GM18517 (cell line): ENCODE results near the gene BCAS3.
"Not testable (repeated sequence)": the region's sequence is repeated elsewhere in the genome, so short reads cannot be mapped to it uniquely, and the experiment has no call there.

Experiments
- ATAC-seq: cut with Tn5 transposase; IDR thresholded peaks from one replicate; pipeline ENCODE4 v1.9.1; 2021; ENCODE audit warnings: mild to moderate bottlenecking, moderate library complexity; ENCODE audit not compliant: unreplicated experiment

Gene BCAS3

GRCh38 chr17:61351745-61352407, 674.2 kb downstream of the BCAS3 start:
- no peak for ATAC-seq

DNA sequence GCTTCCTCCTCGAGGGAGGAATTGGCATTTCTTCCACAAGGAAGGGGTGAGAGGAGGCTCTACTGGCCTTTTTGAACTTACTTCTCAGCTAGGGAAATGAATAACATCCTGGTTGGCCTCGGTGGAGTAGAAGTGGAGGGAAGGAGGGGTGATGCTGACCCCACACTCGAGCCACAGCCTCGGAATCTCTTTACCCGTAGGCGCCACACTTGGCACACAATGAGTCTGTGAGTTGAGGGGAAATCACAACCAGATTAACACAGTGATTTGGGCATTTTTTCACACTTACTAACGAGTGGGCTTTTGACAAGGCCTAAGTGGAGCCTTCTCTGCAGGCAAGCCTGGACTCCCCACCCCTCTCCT, 674.7 kb downstream of the BCAS3 start:
- ATAC-seq = no peak

DNA sequence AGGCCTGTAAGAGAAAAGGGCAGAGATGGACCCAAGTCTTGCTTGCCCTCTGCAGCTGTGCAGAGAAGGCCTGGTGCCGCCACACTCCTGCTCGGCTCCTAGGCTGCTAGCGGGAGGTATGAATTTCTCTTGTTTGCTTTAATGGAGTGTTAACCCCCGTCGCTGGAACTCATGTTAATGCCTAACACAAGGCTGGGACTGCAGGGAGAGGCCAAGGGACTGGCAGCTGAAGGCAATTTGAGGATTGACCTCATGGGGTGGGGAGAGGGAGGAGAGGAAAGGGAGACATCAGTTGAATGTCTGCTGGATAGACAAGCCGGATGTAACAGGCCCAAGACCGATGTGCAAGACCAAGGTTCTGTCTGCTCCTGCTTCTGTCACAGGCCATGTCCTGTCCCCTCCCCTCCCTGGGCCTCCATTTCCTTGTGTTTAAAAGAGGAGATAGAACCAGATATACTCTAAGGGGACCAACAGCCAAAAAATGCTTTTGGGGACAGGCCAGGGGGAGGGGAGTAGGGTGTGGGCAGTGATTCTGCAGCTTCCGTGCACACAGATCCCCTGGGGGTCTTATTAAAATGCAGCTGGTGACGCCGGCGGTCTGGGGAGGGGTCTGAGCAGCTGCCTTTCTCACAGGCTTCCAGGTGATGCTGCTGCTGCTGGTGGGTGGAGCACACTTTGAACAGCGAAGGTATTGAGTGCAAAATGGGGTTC, 675.3 kb downstream of the BCAS3 start:
- ATAC-seq = no peak

DNA sequence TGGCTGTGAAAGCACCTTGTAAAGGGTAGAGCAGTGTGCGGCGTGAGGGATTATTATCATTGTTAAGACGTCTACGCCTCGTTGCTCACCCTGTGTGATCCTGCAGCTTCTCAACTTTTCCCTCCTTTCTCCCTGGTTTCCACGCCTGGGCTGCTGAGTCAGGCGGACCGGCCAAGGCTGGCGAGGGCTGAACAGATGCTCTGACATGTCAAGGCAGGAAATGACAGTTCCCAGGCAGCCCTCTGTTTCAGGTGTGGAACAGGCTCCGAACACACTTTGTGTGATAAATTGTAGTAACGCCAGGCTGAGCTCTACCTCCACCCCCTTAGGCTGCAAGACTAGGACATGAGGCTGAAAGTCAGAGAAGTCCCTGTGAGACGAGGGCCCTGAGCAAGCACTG, 676.0 kb downstream of the BCAS3 start:
- ATAC-seq = no peak

- no peak for ATAC-seq
These were observed 677.5 kb downstream of the BCAS3 start for GRCh38 chr17:61354895-61355874.

DNA sequence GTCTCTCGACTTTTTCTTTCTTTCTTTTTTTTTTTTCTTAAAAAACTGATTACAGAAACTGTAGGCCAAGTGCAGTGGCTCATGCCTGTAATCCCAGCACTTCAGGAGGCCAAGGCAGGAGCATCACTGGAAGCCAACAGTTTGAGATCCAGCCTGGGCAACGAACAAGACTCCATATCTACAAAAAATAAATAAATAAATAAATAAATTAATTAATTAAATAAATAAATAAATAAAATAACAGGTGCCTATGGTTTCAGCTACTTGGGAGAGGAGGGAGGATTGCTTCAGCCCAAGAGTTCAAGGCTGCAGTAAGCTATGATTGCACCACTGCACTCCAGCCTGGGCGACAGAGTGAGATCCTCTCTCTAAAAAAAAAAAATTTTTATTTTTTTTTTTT, 679.4 kb downstream of the BCAS3 start:
- not testable (repeated sequence) for ATAC-seq

GRCh38 chr17:61359513-61359912, 681.9 kb downstream of the BCAS3 start:
- ATAC-seq = not testable (repeated sequence)

DNA sequence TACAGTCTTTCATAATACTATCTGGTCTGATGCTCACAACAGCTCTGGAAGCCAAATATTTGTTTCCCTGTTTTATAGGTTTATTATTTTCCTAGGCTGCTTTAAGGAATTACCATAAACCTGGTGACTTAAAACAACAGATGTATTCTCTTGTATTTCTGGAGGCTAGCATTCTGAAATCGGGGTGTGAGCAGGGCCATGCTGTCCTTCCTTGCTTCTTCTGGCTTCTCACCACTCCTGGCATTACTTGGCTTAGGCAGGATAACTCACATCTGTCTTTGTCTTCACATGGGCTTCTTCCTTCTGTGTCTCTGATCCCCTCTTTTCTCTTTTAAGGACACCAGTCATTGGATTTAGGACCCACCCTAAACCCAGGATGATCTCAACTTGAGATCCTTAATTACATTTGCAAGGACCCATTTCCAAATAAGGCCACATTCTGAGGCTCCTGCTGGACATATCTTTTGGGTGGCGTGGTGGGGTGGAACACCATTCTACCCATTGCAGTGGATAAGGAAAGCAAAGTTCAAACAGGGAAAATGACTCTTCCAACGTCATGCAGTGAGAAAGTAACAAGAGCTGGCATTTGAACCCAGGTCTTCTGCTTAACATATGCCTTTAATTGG, 682.8 kb downstream of the BCAS3 start:
- ATAC-seq = no peak

GRCh38 chr17:61361084-61361483, 683.4 kb downstream of the BCAS3 start:
- no peak for ATAC-seq

DNA sequence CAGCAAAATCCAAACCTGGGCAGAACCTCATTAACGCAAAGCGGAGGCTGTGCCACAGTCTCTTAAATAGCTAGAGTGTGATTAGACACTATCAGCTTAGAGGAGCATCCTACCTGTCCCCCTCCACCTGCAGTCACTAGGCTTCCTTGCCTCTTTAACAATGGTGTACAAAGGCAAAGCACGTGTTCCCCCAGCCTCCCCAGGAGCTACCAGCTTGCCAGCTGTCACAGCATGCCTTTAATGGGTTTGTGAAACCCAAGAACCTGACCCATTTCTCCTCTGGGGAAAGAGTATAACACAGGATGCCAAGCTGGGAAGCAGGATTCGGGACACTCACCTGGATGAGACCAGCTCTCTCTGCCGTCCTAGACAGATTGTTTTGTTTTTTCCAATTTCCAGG, 684.7 kb downstream of the BCAS3 start:
- no peak for ATAC-seq

DNA sequence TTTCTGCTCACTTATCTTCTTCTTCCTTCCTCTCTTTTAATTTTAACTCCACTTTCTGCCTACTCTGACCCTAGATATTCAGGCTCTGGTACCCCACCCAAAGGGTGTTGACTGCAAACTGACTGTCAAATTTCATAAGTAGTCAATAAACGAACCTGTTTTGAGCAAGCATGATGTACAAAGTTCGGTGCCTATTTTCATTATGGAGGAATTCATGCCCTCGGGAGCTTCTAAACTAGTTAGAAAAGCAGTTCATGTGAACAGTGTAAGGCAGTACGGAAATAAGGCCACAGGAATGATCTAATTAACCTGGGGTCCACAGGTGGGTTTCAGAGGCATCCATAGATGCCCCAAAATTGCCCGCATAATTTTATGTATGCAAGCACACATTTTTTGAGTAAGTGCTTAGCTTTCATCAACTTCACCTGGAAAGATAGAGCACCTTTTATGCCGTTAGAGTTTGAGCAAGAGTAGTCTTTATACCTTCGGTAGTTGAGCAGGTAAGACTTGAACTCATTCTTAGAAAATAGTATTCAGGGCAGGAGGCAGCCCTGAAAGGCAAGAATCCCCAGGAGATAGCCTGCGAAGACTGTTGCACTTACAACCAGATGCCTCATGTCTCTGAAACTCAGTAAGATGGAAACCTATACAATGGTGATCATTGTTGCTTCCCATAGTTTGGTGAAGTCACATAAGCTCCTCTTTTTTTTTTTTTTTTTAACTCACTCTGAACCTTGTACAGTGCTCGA, 685.4 kb downstream of the BCAS3 start:
- ATAC-seq = no peak

GRCh38 chr17:61363601-61364462, 686.2 kb downstream of the BCAS3 start:
- no peak for ATAC-seq

DNA sequence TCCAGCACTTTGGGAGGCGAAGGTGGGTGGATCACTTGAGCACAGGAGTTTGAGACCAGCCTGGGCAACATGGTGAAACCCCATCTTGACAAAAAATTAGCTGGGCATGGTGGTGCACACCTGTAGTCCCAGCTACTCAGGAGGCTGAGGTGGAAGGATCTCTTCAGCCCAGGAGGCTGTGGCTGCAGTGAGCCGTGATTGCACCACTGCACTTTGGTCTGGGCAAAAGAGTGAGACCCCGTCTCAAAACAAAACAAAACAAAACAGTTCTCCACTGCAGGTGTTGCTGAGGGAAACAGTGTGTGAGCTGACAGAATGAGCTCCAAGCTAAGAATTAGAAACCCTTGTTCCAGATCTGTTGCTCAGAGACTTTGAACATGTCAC, 686.8 kb downstream of the BCAS3 start:
- ATAC-seq = no peak

DNA sequence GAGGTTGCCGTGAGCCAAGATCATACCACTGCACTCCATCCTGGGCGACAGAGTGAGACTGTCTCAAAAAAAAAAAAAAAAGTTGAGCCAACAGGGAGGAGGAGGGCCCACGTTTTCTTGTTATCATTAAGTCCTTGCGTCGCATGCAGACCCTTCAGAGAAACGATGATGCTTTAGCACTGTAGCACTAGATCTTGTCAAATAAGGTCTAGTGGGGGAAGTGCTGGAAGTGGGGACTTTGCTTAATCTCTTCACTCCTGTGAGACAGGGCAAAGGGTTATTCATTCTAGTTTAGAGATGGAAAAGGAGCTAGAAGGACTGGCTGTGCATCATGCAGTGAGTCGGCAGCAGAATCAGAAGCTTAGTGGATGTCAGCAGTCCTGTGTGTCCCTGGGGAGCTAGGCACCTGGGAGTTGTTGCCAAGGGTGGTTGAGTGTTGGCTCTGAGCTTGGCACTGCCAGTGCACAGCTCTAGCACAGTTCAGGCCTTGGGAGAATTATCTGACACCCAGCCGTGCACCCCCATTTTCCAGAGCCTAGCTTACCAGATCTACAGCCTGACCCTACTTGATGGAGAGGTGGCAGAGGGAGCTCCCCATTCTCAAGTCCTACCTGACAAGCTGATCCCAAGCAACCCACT, 688.5 kb downstream of the BCAS3 start:
- no peak for ATAC-seq

DNA sequence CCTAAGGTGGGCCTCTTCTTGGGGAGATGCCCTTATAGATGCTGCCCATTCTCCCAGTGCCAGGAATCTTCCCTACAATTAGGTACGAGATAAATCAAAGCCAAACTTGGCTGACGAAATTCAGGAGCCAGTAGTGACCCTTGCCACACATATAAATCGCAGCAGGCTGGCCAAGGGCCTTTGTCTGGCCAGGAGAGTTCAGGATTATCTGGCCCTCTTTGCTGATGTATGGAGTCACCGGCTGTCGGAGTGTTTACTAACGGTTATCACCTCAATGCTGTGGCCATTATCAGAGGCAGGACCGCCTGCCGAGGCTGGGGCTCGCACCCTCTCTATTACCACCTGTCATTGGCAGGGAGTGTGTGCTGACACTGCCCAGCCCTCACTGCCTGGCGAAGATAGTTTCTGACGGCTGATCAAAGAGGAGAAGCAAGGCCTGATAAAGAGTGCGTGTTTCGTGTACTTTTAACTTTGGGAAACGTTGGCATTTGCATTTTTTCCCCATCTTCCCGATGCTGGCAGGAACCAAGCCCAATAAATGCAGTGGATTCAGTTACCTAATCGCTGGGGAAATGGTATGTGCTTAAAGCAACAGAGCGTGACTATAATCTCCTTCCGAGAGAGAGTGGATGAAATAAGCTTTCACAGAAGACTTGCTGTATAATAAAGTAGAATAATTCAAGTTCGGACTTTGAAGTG, 689.2 kb downstream of the BCAS3 start:
- ATAC-seq = no peak

DNA sequence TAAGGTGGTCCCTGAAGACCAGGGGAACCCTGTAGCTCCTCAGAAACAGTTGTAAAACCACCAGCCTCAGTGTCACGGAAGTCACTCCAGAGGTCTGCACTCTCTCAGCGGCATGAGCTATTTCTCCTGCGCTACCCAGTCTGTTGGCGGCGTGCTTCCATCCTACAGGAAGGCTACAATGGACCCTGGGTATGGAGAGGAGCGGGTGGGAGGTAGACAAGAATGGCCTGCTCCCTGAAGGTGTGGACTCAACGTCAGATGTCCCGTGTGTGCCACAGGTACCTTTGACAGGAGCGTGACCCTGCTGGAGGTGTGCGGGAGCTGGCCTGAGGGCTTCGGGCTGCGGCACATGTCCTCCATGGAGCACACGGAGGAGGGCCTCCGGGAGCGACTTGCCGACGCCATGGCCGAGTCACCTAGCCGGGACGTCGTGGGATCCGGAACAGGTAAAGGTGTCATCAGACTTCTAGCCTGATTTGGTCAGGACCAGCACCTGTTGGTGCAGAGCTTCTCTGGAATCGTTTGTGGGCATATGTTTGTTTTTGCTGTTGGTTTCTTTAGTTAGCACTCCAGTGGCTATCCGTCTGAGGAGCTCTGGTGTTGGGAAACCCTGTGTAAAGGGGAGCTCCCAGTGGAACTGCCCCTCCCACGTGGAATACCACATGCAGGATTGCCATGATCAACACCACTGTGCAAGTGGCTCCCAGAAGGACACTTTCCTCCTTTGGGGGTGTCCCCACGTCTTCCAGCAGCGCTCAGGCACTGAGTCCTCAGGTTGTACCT, 690.6 kb downstream of the BCAS3 start:
- ATAC-seq = no peak

DNA sequence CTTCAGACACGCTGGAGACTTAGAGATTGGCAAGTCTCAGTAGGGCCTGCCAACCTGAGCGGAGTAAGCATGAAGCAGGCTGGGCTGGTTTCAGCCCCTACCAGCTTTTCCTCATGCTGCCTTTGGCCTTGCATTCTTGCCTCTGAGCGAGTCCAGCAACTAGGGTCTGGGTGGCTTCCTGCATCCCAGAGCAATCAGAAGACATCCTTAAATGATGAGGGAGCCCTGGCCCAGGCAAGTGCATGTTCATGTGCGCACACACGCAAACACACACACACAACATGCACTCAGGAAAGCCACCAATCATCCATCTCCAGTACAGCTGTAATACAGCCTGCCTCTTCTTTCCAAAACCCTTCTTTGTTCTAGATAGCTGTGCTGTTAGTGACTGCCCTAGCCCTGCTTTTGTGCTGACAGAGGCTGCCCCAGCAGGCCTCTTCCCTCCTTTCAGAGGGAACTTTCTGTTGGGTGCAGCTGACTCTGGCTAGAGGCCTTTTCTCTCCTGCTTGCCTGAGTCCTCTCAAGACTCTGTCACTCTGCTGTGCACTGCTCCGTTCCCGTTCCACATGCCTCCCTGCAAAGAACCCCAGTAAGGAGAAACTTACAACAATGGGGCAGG, 691.3 kb downstream of the BCAS3 start:
- no peak for ATAC-seq
